Upper lobe of left lung (tissue), 4 donors: ENCODE measurements around the gene FOXP4.

Source experiments
- CTCF ChIP-seq, 6 experiments: fragments of 450-650 bp in 4 of 6; fragments of 200-600 bp in 2 of 6; sonication (generic) in 2 of 6; IDR thresholded peaks; one replicate each; pipeline ENCODE4 v1.5.1; 2016 to 2019; ENCODE audit warnings: antibody characterized with exemption in 6 of 6
- EP300 ChIP-seq, 4 donors: sonication (generic); formaldehyde crosslinking; IDR thresholded peaks; one replicate each; pipeline ENCODE4 v1.5.1; 2017; ENCODE audit warnings: antibody characterized with exemption in 4 of 4, control low read depth in 2 of 4
- POLR2A ChIP-seq, 4 donors: fragments of 450-650 bp; IDR thresholded peaks; one replicate each; pipeline ENCODE4 v1.5.1; 2016 to 2017; ENCODE audit warnings: antibody characterized with exemption in 4 of 4, mild to moderate bottlenecking in 2 of 4
- POLR2AphosphoS5 ChIP-seq, 2 donors: sonication (generic); formaldehyde crosslinking; IDR thresholded peaks; one replicate each; pipeline ENCODE4 v1.5.1; 2017; ENCODE audit warnings: antibody characterized with exemption in 2 of 2

GRCh38 chr6:41621367-41621766 is 75.2 kb downstream of the FOXP4 start:
- TF ChIP-seq POLR2A (IDR thresholded peaks at IDR 0.05) = no peak
- TF ChIP-seq POLR2AphosphoS5 (IDR thresholded peaks at IDR 0.05) = no peak
- no peak for TF ChIP-seq CTCF (IDR thresholded peaks at IDR 0.05)
- TF ChIP-seq EP300 (IDR thresholded peaks at IDR 0.05) = no peak
